Activated B cell treated with CpG ODN at 0.5 μM for 24 hours (primary cell): ENCODE measurements around the gene VAMP8. TPM values are rescaled to one million over a fixed set of nuclear protein-coding genes. Genes with fewer than 3 reads are reported as not detected.

Experiments used
- ATAC-seq: fragments of 200-7000 bp; cut with Tn5 transposase; one replicate; pipeline ENCODE4 v1.10.0; 2021; ENCODE audit warnings: low read depth, mild to moderate bottlenecking, moderate library complexity
- CTCF ChIA-PET: fragments of 350-600 bp; sonication (Branson Sonifier 250); formaldehyde crosslinking; loops from one replicate; lab custom pipeline; 2021; ENCODE audit warnings: antibody characterized with exemption; lab: Charles Lee
- POLR2A ChIA-PET: fragments of 350-600 bp; sonication (Branson Sonifier 250); formaldehyde crosslinking; loops from one replicate; lab custom pipeline; 2021; ENCODE audit warnings: antibody characterized with exemption; lab: Charles Lee
- DNase-seq: peaks from one replicate; pipeline ENCODE4 v3.0.0; 2022
- H3K27ac Mint-ChIP-seq: one replicate; pipeline ENCODE4 v1.8.0; 2020; ENCODE audit warnings: mixed read lengths
- H3K27me3 Mint-ChIP-seq: one replicate; pipeline ENCODE4 v1.8.0; 2021; ENCODE audit warnings: mixed read lengths
- H3K36me3 Mint-ChIP-seq: one replicate; pipeline ENCODE4 v1.8.0; 2021; ENCODE audit warnings: low read depth, mixed read lengths
- H3K4me1 Mint-ChIP-seq: one replicate; pipeline ENCODE4 v1.8.0; 2021; ENCODE audit warnings: mixed read lengths
- H3K4me3 Mint-ChIP-seq: one replicate; pipeline ENCODE4 v1.8.0; 2020; ENCODE audit warnings: mild to moderate bottlenecking, mixed read lengths
- H3K9me3 Mint-ChIP-seq: one replicate; pipeline ENCODE4 v1.8.0; 2020; ENCODE audit warnings: mixed read lengths
- CTCF ChIP-seq: fragments of 200-600 bp; IDR thresholded peaks from one replicate; pipeline ENCODE4 v1.8.0; 2022; ENCODE audit warnings: antibody characterized with exemption, mild to moderate bottlenecking
- intact Hi-C: fragments of 100-400 bp; cut with micrococcal nuclease; formaldehyde crosslinking; loops from one replicate; pipeline ENCODE4 v1.15.1; 2024
- total RNA-seq: library from RNA; stranded (reverse); gene quantifications from 2 replicates; pipeline ENCODE4 v1.2.3, GENCODE V29; 2022

The VAMP8 gene
- total RNA-seq, 1 donor from 2014 or later, result 128 TPM

GRCh38 chr2:85605406-85606115 is 28.2 kb downstream of the VAMP8 start:
- H3K36me3 Mint-ChIP-seq, result peaks cover 47% of the 10 kb centered on the region
- H3K27me3 Mint-ChIP-seq, result no peaks in the 10 kb centered on the region
- no peak for TF ChIP-seq CTCF
- no peaks in the 10 kb centered on the region for H3K9me3 Mint-ChIP-seq
- DNase-seq, result no peak
- intact Hi-C loops, result no loop called here
- no peak overlapping the region for H3K4me3 Mint-ChIP-seq
- H3K27ac Mint-ChIP-seq, result peak overlapping the region; percentile 5
- ChIA-PET CTCF (interaction anchor here (1.5 kb wide), 1 partner anchor 10 kb away, joined by 3 read pairs; the partner anchor contains the start of gene USP39), POLR2A (interaction anchor here (0.6 to 4.2 kb wide), 6 partner anchors 10 to 67 kb away, joined by 3 to 22 read pairs (median 4); partner anchors contain the start of genes GGCX, MAT2A and RNF181)
- no peak for ATAC-seq
- peaks cover 47% of the 10 kb centered on the region for H3K4me1 Mint-ChIP-seq

GRCh38 chr2:85606116-85606455 is 28.7 kb downstream of the VAMP8 start:
- Mint-ChIP-seq H3K9me3 (no peaks in the 10 kb centered on the region), H3K4me1 (peaks cover 47% of the 10 kb centered on the region), H3K27ac (no peak overlapping the region), H3K4me3 (no peak overlapping the region), H3K36me3 (peaks cover 46% of the 10 kb centered on the region), H3K27me3 (no peaks in the 10 kb centered on the region)
- CTCF ChIA-PET, result interaction anchor here (1.5 kb wide), 1 partner anchor 9 kb away, joined by 3 read pairs; the partner anchor contains the start of gene USP39
- TF ChIP-seq CTCF, result no peak
- DNase-seq (no peak), ATAC-seq (no peak)
- POLR2A ChIA-PET, result interaction anchor here (0.6 to 4.2 kb wide), 5 partner anchors 10 to 45 kb away, joined by 3 to 22 read pairs (median 6); partner anchors contain the start of genes GGCX, RNF181 and USP39
- intact Hi-C loops, result no loop called here

GRCh38 chr2:85607268-85608215 is 30.2 kb downstream of the VAMP8 start:
- no peak for TF ChIP-seq CTCF
- Mint-ChIP-seq H3K36me3 (peaks cover 43% of the 10 kb centered on the region), H3K4me1 (peaks cover 47% of the 10 kb centered on the region), H3K27ac (peak overlapping the region; percentile 10), H3K9me3 (no peaks in the 10 kb centered on the region), H3K4me3 (no peak overlapping the region), H3K27me3 (no peaks in the 10 kb centered on the region)
- ATAC-seq, result no peak
- ChIA-PET CTCF (interaction anchor here (1.5 kb wide), 1 partner anchor 8 kb away, joined by 3 read pairs; the partner anchor contains the start of gene USP39), POLR2A (interaction anchor here (1.0 to 4.2 kb wide), 4 partner anchors 8 to 69 kb away, joined by 4 to 22 read pairs (median 6); partner anchors contain the start of genes GGCX, RNF181 and USP39)
- intact Hi-C loops, result no loop called here
- no peak for DNase-seq

- H3K4me3 Mint-ChIP-seq, result peak overlapping the region; percentile 98
- ChIA-PET CTCF (interaction anchor here (1.0 to 1.5 kb wide), 3 partner anchors 17 to 59 kb away, joined by 3 to 8 read pairs (median 4); no protein-coding TSS in a partner anchor), POLR2A (interaction anchor here (0.7 to 3.3 kb wide), 17 partner anchors 9 to 495 kb away, joined by 3 to 28 read pairs (median 6); partner anchors contain the start of genes ELMOD3, GGCX, MAT2A and PTCD3)
- peaks cover 37% of the 10 kb centered on the region for H3K4me1 Mint-ChIP-seq
- ATAC-seq, result no peak
- no peak for TF ChIP-seq CTCF
- no peaks in the 10 kb centered on the region for H3K27me3 Mint-ChIP-seq
- intact Hi-C loops, result loop anchor here (5.0 kb wide), 1 partner anchor 586 kb away; the partner anchor contains the start of genes IMMT and MRPL35
- H3K27ac Mint-ChIP-seq, result peak overlapping the region; percentile 91
- H3K36me3 Mint-ChIP-seq, result peaks cover 35% of the 10 kb centered on the region
- no peak for DNase-seq
- H3K9me3 Mint-ChIP-seq, result no peaks in the 10 kb centered on the region
Observed at GRCh38 chr2:85611217-85611704, 33.9 kb downstream of the VAMP8 start.
